ENCODE results near the gene MICU2.

Gene MICU2

GRCh38 chr13:21445759-21446158 is 158.2 kb downstream of the MICU2 start:
- no peak overlapping the region for H3K4me3 ChIP-seq (ENCODE audit: insufficient read depth, low read length, poor library complexity, severe bottlenecking)
- H3K36me3 ChIP-seq (ENCODE audit: low read length), result no peaks in the 10 kb centered on the region
- H3K27me3 ChIP-seq (ENCODE audit: low read length), result no peaks in the 10 kb centered on the region
- no peak overlapping the region for H3K27ac ChIP-seq (ENCODE audit: low read depth, low read length)
- H3K9me2 ChIP-seq (replicated peaks; ENCODE audit: insufficient read depth, low read length), result no peaks in the 10 kb centered on the region
- peaks cover 78% of the 10 kb centered on the region for H3K79me2 ChIP-seq (ENCODE audit: insufficient read depth, low read length)
- H4K20me1 ChIP-seq (ENCODE audit: low read depth, low read length), result peaks cover 30% of the 10 kb centered on the region
- H3K4me2 ChIP-seq (ENCODE audit: low read depth, low read length, poor library complexity, severe bottlenecking), result no peak overlapping the region
- no peaks in the 10 kb centered on the region for H3K9me3 ChIP-seq (ENCODE audit: insufficient read depth, low read length)
- H3F3A ChIP-seq (ENCODE audit: insufficient read depth), result peaks cover 3% of the 10 kb centered on the region; the same call in 1 of the 2 replicates
- H2AFZ ChIP-seq (ENCODE audit: low read depth, low read length, severe bottlenecking), result no peak overlapping the region
- TF ChIP-seq EZH2phosphoT487 (conservative IDR thresholded peaks at IDR 0.05; ENCODE audit: low read length), result no peak
- TF ChIP-seq CTCF (IDR thresholded peaks at IDR 0.05; ENCODE audit: insufficient read depth, low read length, poor library complexity, severe bottlenecking), result no peak
- H3K9ac ChIP-seq (ENCODE audit: low read length), result no peak overlapping the region

- no peak overlapping the region for H2AFZ ChIP-seq (ENCODE audit: low read depth, low read length, severe bottlenecking)
- H3K27me3 ChIP-seq (ENCODE audit: low read length), result no peaks in the 10 kb centered on the region
- no peak overlapping the region for H3K27ac ChIP-seq (ENCODE audit: low read depth, low read length)
- peaks cover 31% of the 10 kb centered on the region for H4K20me1 ChIP-seq (ENCODE audit: low read depth, low read length)
- H3F3A ChIP-seq (ENCODE audit: insufficient read depth), result peaks cover 3% of the 10 kb centered on the region; the same call in 1 of the 2 replicates
- H3K4me3 ChIP-seq (ENCODE audit: insufficient read depth, low read length, poor library complexity, severe bottlenecking), result no peak overlapping the region
- H3K36me3 ChIP-seq (ENCODE audit: low read length), result no peaks in the 10 kb centered on the region
- peaks cover 87% of the 10 kb centered on the region for H3K79me2 ChIP-seq (ENCODE audit: insufficient read depth, low read length)
- no peak overlapping the region for H3K9ac ChIP-seq (ENCODE audit: low read length)
- no peaks in the 10 kb centered on the region for H3K9me3 ChIP-seq (ENCODE audit: insufficient read depth, low read length)
- H3K9me2 ChIP-seq (replicated peaks; ENCODE audit: insufficient read depth, low read length), result no peaks in the 10 kb centered on the region
- TF ChIP-seq CTCF (IDR thresholded peaks at IDR 0.05; ENCODE audit: insufficient read depth, low read length, poor library complexity, severe bottlenecking) (no peak), EZH2phosphoT487 (conservative IDR thresholded peaks at IDR 0.05; ENCODE audit: low read length) (no peak)
- H3K4me2 ChIP-seq (ENCODE audit: low read depth, low read length, poor library complexity, severe bottlenecking), result no peak overlapping the region
Observed at GRCh38 chr13:21443171-21443570, 160.8 kb downstream of the MICU2 start.
